NCI-H82 treated with DMSO at 0.1 percent for 48 hours (cell line): ENCODE measurements around the gene SMOC2.
"Not testable (repeated sequence)": the region's sequence is repeated elsewhere in the genome, so short reads cannot be mapped to it uniquely, and the experiment has no call there.

ENCODE experiments used
- DNase-seq: peaks from one replicate; lab custom pipeline; 2025; ENCODE audit not compliant: unreplicated experiment; lab: John Stamatoyannopoulos, UW

Gene SMOC2

GRCh38 chr6:168699631-168700295, 258.8 kb downstream of the SMOC2 start:
- DNase-seq, result no peak

- DNase-seq, result no peak
Measured at GRCh38 chr6:168700880-168701279, 259.9 kb downstream of the SMOC2 start.

GRCh38 chr6:168703990-168704389, 263.0 kb downstream of the SMOC2 start:
- DNase-seq, result no peak

- no peak for DNase-seq
Measured at GRCh38 chr6:168704678-168705077, 263.7 kb downstream of the SMOC2 start.

GRCh38 chr6:168705271-168705670, 264.3 kb downstream of the SMOC2 start:
- not testable (repeated sequence) for DNase-seq

- no peak for DNase-seq
Measured at GRCh38 chr6:168706471-168707177, 265.6 kb downstream of the SMOC2 start.

- no peak for DNase-seq
Measured at GRCh38 chr6:168708526-168708925, 267.5 kb downstream of the SMOC2 start.

GRCh38 chr6:168708984-168709383, 268.0 kb downstream of the SMOC2 start:
- no peak for DNase-seq

- DNase-seq, result no peak
Measured at GRCh38 chr6:168709390-168709789, 268.4 kb downstream of the SMOC2 start.

GRCh38 chr6:168709991-168710390, 269.0 kb downstream of the SMOC2 start:
- no peak for DNase-seq

GRCh38 chr6:168711049-168711640, 270.2 kb downstream of the SMOC2 start:
- DNase-seq, result no peak

- no peak for DNase-seq
Measured at GRCh38 chr6:168711666-168712300, 270.8 kb downstream of the SMOC2 start.

GRCh38 chr6:168712993-168713392, 272.0 kb downstream of the SMOC2 start:
- no peak for DNase-seq

- DNase-seq, result no peak
Measured at GRCh38 chr6:168713839-168714238, 272.9 kb downstream of the SMOC2 start.

- DNase-seq, result no peak
Measured at GRCh38 chr6:168714547-168715260, 273.7 kb downstream of the SMOC2 start.

GRCh38 chr6:168715643-168716481, 274.9 kb downstream of the SMOC2 start:
- no peak for DNase-seq

- DNase-seq, result no peak
Measured at GRCh38 chr6:168716581-168716980, 275.6 kb downstream of the SMOC2 start.

GRCh38 chr6:168717491-168717890, 276.5 kb downstream of the SMOC2 start:
- no peak for DNase-seq
